ENCODE data around the gene GALNT9.

Gene GALNT9

DNA sequence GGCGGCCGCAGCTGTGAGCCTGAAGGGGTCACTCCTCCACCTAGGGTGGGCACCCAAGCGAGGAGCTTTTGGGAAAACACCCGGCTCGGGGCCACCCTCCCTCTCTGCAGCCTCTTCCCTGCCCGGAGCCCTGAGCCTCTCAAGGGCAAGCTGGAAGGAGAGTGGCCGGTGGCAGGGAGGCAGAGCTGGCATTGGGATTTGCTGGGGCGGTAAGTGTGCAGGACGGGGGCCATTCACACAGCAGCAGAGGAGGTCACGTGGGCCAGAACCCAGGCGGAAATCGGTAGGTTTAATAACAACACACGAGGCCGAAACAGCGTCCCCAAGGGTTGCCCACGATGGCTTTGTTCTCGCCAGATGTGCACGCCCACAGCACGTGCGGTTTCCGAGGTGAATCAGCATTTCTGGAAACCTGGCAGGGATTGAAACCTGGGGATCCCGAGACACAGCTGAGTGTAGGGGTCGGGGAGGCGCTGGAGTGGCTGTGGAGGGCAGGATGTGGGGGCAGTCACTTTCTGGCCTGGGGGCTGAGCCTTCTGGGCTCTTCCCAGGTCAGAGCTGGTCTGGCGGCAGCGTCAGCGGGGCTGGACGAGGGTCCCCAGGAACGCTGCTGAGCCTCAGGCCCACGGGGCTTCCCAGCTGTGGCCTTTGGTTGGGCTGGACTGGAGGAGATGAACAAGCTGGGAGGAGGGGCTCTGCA, 161.6 kb downstream of the GALNT9 start:
- DNase-seq (ENCODE audit: low spot score): no peak

DNA sequence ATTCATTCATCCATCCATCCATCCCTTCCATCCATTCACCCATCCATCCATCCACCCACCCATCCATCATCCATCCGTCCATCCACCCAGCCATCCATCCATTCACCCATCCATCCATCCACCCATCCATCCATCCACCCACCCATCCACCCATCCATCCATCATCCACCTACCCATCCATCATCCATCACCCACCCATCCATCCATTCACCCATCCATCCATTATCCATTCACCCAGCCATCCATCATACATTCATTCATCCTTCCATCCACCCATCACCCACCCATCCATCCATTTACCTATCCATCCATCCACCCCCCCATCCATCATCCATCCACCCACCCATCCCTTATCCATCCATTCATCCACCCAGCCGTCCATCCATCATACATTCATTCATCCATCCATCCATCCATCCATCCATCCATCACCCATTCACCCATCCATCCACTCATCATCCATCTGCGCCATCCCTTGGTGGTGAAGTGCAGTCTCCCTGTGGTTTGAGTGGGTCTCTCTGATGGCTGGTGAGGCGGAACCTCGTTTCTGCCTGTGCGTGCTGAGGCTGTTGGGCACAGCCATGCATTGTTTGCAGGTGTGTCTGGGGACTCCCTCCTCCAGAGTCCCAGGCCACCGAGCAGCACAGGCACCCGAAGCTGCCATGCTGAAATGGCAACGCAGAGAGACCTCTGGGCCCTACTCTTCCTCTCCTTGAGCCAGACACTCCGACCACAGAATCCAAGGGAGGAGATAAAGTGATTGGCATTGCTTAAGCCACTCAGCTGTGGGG, 162.4 kb downstream of the GALNT9 start:
- no peak for DNase-seq (ENCODE audit: low spot score)

DNA sequence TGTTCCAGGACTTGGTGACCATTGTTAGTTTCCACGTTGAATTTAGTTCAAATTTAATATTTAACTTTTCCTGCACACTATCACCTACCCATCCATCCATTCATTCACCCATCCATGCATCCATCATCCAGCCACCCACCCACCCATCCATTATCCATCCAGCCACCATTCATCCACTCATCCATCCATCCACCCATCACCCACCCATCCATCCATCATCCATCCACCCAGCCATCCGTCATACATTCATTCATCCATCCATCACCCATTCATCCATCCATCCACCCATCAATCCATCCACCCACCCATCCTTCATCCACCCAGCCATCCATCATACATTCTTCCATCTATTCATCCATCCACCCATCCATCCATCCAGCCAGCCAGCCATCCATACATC, 163.3 kb downstream of the GALNT9 start:
- DNase-seq (ENCODE audit: low spot score): no peak

DNA sequence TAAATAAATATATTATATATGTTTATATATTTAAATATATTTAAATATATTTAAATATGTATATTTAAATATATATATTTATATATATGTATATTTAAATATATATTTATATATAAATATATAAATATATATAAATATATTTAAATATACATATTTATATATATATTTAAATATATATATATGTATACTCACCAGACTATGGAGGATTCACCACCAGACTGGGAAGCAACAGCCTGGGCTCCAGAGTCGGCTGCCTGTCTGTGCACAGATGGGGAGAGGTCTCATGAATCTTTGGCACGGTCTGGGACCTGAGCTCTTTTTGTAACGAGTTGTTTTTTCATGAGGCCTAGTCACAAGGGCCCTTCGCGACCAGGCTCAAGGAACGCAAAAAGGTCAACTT, 163.8 kb downstream of the GALNT9 start:
- DNase-seq (ENCODE audit: low spot score): no peak

DNA sequence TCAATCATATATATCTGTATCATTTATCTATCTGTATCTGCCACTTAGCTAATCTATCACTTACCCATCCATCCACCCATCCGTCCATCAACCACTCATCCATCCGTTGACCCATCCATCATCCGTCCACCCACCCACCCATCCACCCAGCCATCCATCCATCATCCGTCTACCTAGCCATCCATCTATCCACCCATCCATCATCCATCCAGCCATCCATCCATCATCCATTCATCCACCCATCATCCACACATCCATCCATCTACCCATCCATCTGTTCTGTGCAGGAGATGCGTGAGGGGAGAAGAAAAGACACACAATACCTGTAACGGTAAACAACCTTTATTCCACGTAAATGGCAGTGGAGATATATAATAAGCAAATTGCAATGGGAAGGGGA, 165.0 kb downstream of the GALNT9 start:
- no peak for DNase-seq (ENCODE audit: low spot score)

DNA sequence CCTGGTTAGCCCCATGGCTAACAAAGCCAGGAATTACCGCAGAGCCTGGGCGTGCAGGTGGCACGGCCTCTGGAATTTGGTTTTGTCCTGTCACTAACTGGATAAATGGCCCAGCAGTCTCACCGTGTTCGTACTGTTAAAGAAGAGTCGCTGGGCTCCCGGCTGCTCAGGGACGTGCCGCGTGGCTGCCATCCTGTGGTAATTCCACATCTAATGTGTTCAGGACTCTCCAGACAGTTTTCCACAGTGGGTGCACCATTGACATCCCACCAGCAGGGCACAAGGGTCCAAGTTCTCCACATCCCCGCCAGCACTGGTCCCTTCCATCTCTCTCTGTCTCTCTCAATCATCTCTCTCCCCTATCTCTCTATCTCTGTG, 165.5 kb downstream of the GALNT9 start:
- no peak for DNase-seq (ENCODE audit: low spot score)

DNA sequence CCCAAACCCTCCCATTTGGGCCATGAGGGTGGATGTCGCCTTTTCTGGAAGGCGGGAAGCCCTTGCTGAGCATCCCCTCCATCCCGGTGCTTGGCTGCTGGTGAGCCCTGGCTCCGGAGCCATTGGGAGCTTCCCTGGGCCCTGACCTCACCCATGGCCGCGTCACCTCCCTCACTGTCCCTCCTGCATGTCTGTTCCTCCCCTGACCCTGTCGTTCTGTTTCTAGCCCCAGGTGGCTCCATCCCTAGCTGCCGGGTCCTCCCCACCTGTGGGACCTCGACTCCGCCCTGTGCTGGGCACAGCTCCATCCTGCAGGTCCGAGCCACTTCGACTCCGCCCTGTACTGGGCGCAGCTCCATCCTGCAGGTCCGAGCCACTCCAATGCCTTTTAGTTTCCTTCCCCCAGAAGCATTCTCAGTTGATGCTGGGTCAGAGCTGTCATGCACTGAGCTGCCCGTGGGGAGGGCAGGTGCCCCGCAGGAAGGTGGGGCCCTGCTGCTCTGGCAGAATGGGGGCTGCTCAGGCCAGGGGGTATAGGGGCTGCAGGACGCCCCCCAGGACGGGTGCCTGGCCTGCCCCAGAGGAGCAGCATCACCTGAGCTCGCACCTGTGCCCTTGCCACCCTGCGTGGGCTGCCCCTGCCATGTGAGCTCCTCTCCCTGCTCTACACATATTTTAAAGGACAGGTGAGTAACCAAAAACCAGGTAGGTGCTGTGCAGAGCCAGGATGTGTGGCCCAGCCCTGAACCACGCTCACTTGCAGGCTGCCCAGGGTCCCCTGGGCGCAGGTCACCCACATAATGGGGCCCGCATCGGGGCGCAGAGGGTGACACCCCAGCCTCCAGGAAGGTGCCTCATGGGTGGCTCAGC, 166.1 kb downstream of the GALNT9 start:
- no peak for DNase-seq (ENCODE audit: low spot score)

DNA sequence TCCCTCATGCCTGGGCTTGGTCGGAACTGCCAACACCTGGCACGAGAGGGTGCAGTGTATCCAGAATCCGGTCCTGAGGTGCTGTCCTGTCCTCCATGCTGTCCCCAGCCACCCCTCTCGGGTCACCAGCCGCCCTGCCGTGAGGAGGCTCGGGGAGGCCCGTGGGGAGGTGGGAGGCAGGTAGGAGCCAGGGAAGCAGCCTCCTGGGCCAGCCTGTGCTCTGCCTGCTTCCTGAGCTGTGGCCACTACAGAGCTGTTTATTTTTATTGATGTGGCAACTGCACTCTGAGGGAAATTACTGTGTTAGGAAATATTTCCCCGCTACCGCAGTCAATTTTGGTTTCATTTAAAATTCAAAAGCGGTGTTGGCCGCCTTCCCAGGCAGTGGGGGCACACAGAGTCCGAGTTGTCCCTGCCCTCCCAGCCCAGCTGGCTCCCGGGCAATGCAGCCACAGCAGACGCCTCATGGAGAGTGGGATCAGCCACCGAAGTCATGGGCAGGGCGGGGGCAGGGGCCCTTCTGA, 166.8 kb downstream of the GALNT9 start:
- no peak for DNase-seq (ENCODE audit: low spot score)

DNA sequence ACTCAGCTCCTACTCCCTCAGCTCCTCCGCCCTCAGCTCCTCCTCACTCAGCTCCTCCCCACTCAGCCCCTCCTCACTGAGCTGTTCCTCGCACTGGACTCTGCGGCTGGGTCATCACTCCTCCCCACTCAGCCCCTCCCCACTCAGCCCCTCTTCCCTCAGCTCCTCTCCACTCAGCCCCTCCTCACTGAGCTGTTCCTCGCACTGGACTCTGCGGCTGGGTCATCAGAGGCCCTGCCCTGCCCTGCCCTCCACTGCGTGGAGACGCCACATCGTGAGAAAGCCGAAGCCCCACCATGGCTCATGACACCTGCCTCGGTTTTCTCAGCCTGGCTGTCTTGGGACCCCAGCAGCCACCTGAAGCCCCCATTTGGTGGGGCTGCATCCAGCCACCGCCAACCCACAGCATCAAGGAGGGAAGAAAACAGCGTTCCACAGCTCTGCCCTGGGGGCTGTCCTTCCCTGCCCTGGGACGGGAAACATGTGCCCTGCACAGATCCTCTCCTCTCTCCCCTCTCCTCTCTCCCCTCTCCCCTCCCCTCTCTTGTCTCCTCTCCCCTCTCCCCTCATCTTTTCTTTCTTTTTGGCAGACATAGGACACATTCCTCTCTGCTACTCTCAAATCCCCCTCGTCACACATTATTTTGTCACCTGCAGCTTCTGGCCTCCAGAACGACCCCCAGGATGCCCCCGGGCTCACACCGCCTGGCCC, 167.4 kb downstream of the GALNT9 start:
- no peak for DNase-seq (ENCODE audit: low spot score)

DNA sequence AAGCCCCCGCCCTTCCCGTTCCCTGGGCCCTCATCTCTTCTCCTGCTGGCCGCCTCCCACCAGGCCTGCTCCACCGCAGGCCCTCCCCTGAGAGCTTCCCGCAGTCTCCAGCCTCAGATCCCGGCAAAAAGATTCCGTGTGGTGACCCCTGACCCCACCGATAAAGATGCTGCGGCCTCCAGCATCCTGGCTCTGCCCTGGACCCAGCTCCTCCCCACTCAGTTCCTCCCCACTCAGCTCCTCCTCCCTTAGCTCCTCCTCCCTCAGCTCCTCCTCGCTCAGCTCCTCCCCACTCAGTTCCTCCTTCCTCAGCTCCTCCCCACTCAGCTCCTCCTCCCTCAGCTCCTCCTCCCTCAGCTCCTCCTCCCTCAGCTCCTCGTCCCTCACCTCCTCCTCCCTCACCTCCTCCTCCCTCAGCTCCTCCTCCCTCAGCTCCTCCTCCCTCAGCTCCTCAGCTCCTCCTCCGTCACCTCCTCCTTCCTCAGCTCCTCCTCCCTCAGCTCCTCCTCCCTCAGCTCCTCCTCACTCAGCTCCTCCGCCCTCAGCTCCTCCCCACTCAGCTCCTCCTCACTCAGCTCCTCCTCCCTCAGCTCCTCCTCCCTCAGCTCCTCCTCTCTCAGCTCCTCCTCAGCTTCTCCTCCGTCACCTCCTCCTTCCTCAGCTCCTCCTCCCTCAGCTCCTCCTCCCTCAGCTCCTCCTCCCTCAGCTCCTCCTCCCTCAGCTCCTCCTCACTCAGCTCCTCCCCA, 168.2 kb downstream of the GALNT9 start:
- no peak for DNase-seq (ENCODE audit: low spot score)

DNA sequence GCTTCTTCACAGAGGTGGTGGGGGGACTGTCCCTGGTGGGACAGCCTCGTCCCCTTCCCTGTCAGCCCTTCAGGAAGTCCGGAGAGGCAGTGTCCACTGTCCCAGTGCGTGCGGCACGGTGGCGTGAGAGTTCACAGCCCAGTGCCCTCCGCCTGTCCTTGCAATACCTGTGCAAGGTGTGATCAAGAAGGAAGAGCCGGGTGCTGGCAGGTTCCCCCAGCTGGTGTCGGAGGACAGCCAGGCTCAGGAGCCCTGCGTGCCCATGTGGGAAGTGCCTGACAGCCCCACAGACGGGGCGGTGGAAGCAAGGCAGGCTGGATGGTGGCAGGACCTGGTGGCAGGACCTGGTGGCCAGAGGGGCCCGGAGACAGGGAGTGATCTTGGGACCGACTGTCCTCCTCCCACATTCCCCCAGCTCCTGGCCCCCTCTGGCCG, 168.8 kb downstream of the GALNT9 start:
- no peak for DNase-seq (ENCODE audit: low spot score)

DNA sequence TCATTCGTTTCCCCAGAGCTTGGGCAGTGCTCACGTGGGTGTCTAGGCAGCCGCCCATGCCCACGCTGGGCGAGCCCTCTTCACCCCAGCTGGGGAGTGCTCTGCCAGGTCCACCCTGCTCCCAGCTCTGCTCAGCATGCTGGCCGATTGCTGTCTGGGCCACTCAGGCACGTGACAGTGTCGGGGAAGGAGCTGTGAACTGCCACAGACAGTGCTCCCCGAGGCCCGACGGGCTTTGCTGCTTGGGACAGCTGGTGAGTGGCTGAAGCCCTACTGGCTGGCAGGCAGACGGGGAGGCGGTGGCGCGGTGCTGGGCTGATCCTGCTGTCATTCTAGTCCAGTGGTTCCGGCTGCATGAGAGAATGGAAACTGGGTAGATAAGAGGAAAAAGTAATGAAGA, 169.4 kb downstream of the GALNT9 start:
- DNase-seq (ENCODE audit: low spot score): no peak

DNA sequence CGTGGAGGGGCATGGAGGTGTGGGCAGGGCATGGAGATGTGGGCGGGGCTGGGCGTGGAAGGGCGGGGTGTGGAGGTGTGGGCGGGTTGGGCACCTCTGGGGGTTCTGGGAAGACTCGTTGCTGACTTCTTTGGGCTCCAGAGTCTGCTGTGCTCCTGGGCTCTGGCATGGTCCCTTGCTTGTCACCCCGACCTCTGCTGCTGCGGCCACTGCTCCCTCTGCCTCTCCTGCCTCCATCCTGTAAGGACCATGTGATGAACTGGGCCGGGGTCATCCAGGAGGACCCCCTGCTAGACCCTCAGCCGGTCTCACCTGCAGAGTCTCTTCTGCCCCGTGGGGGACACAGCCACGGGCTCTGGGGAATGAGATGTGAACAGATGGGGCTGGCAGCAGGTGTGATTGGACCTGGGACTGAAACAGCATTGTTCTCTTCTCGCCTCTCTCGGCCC, 169.8 kb downstream of the GALNT9 start:
- DNase-seq (ENCODE audit: low spot score): no peak

DNA sequence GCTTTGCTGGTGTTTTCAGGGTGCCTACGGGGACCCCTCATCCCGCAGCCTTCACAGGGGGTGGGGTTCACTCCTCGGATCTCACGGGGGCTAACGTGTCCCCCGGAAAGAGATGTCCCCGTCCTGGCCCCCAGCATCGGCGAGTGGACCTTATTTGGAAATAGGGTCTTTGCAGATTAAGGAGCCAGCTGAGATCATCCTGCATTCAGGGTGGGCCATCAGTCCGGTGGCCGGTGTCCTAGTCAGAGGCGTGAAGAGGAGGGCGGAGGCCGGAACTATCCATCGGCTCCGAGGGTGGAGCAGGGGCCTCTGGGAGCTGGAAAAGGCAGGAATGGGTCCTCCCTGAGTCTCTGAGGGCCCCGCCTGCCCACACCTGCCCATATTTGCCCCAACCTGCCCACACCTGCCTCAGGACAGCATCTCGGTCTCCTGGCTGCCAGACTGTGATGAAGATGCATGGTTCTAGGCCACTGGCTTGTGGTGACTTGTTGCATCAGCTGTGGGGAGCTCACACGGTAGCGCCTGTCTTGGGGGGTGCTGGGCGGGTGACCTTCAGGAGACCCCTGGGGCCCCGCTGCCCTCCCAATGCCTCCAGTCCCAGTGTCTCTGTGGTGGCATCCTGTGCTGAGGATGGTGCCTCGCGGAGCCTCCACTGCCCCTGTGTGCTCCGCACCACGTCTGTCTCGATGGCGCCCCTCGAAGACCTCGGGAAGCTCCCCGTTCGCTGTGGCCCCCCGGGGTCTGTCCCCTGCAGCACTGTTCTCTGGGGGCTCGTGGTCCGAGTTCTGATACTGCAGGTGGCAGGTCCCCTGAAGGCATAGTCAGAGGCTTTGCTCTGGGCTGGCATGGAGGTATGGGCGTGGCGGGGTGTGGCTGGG, 170.5 kb downstream of the GALNT9 start:
- no peak for DNase-seq (ENCODE audit: low spot score)

DNA sequence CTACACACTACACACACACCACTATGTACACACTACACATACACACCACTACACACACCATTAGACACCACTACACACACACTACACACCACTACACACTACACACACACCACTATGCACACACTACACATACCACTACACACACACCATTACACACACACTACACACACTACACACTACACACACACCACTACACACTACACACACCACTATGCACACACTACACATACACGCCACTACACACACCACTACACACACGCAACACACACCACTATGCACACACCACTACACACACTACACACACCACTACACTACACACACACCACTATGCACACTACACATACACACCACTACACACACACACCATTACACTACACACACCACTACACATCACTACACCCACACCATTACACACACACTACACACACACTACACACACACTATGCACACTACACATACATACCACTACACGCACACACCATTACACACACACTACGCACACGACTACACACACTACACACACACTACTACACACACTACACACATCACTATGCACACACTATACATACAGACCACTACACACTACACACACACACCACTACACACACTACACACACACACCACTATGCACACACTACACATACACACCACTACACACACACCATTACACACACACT, 171.5 kb downstream of the GALNT9 start:
- DNase-seq (ENCODE audit: low spot score): no peak

DNA sequence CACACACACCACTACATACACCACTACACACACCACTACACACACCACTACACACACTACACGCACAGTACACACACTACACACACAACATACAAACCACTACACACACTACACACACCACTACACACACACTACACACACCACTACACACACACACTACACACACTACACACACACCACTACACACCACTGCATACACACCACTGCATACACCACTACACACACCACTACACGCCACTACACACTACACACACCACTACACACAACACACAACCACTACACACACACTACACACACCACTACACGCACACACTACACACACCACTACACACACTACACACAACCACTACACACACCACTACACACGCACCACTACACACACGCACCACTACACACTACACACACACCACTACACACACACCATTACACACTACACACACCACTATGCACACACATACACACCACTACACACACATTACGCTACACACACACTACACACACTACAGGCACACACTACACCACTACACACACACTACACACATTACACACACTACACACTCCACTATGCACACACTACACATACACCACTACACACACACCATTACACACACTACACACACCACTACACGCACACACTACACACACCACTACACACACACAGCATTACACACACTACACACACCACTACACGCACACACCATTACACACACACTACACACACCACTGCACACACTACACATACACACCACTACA, 172.6 kb downstream of the GALNT9 start:
- no peak for DNase-seq (ENCODE audit: low spot score)

DNA sequence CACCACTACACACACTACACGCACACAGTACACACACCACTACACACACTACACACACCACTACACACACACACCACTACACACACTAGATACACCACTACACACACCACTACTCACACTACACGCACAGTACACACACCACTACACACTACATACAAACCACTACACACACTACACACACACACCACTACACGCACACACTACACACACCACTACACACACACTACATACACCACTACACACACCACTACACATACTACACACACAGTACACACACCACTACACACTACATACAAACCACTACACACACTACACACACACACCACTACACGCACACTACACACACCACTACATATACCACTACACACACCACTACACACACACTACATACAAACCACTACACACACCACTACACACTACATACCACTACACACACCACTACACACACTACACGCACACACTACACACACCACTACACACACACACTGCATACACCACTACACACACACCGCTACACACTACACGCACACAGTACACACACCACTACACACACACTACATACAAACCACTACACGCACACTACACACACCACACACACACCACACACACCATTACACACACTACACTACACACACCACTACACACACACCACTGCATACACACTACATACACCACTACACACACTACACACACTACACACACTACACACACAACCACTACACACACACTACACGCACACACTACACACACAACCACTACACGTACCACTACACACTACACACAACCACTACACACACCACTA, 173.4 kb downstream of the GALNT9 start:
- DNase-seq (ENCODE audit: low spot score): no peak

Data from HuH-7 (cell line).